AG09319 (cell line): Measurements from ENCODE around the gene BBS9.

ENCODE experiments used
- DNase-seq: peaks from one replicate; pipeline ENCODE4 v3.0.0-alpha.2; 2010; ENCODE audit warnings: low read depth; ENCODE audit errors: extremely low read depth
- TF ChIP-seq, protein P1 (sequence below): IDR thresholded peaks from 2 replicates; pipeline ENCODE4 v1.5.1; 2011; ENCODE audit warnings: low read depth, mild to moderate bottlenecking, inconsistent platforms, low read length, moderate library complexity

BBS9 gene

DNA sequence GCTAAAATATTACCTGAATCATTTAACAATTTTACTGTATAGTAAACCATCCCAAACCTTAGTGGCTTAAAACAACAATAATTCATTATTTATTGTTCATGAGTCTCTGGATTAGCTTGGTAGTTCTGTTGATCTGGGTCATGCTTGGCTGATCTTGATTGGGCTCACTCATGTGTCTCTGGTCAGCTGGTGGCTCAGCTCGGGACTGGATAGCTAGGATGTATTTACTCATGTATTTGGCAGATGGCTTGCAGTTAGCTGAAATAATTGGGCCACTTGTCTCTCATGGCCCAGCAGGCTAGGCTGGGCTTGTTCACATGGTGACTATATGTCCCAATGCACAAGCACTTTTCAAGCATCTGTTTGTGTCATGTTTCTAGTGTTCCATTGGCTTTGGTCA lies 262.8 kb downstream of the BBS9 start:
- TF ChIP-seq, protein P1, sequence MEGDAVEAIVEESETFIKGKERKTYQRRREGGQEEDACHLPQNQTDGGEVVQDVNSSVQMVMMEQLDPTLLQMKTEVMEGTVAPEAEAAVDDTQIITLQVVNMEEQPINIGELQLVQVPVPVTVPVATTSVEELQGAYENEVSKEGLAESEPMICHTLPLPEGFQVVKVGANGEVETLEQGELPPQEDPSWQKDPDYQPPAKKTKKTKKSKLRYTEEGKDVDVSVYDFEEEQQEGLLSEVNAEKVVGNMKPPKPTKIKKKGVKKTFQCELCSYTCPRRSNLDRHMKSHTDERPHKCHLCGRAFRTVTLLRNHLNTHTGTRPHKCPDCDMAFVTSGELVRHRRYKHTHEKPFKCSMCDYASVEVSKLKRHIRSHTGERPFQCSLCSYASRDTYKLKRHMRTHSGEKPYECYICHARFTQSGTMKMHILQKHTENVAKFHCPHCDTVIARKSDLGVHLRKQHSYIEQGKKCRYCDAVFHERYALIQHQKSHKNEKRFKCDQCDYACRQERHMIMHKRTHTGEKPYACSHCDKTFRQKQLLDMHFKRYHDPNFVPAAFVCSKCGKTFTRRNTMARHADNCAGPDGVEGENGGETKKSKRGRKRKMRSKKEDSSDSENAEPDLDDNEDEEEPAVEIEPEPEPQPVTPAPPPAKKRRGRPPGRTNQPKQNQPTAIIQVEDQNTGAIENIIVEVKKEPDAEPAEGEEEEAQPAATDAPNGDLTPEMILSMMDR: no peak
- no peak for DNase-seq

DNA sequence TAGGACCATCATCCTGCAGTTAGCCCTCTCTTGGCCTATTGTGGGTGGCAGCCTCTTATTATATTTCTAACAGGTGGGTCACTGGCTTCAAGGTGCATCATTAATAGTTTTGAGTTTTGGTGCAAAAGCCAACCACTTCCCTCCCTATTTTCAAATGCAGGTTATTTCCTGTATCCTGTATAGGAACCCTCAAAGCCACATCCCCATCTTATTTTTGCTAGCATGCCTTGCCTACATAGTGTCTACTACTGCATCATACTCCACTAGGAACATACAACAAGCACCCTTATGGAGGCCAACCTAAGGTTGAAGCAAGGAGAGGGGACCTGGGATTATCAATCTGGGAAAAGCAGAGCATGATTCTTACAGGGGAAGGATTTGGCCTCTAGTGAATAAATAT lies 264.4 kb downstream of the BBS9 start:
- TF ChIP-seq, protein P1: no peak
- no peak for DNase-seq

DNA sequence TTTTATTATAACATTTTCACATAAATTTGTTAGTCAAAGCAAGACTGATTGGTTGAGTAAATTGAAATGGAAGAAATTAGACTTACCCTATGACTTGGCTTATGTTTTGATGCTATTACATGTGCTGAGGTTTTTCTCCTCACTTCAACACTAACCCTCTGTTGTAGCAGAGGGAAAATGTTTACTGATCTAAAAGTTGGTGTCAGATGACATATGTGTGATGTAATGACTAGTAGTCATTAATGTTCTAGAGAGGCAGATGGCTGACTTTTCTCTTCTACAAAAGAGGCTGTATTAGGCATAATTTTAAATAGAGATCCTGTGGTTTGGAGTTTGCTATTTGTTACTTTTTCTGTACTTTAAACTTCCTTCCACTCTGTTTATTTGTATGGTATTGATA lies 266.0 kb downstream of the BBS9 start:
- TF ChIP-seq, protein P1: no peak
- DNase-seq: no peak

DNA sequence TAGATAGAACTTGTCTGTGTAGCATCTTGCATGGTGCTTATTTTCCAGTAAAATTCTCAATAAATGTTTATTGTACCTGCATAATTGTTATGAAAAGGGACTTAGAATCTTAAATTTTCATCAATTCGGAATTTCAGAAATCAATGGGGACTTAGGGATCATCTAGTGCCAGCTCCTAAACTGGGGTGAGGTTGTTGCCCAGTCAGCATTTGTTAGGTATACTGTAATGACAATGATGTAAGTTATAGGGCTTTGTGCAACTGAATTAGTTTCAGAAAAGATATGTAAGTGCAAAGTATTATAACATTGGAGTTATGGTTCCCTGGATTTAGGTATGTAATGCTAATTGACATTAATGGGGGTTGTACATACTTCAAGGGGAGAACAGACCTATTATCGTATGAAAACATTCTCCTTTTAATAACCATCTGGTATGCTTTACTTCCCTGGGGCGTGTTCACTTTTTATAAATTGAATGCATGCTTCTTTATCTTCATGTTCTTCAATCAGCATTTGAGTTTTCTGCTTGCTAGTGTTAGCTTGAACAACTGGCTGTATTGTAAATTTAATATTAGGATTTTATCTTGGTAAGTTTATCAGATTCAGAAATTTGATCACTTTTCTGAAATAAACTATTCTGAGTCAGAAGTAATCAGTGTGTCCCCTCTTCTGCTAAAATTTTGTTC lies 270.3 kb downstream of the BBS9 start:
- no peak for DNase-seq
- TF ChIP-seq, protein P1: no peak

DNA sequence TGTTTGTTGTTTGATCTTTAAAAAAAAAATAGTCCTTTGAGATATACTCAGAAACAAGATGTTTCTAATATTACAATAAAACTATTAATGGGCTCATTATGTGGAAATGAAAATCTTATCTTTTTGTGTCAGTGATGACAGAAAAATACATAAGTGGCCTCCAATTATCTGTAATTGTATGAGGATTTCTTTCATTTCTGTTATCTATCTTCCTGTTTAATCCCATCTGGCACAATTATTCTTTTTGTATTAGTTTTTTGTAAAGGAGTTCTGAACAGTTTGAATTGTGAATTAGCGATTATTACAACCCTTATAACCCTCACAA lies 270.8 kb downstream of the BBS9 start:
- TF ChIP-seq, protein P1: no peak
- DNase-seq: no peak

DNA sequence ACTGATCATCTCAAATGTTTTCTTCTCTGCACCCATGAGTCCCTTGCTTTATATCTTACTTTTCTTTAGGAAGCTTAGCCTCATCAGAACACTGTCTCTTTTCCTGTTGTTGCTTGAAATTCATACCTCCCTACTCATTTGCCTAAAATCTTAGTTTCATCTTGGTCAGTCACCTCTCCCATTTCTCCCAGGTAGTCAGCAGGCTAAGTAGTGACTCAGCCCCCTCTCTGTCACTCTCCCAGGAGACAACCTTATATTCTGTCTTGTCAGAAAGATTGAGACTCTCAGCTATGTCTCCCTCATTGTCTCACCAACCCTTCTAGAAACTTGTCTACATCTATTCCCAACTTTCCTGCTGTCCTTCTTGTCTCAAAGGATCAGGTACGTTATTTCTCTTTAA lies 280.9 kb downstream of the BBS9 start:
- TF ChIP-seq, protein P1: no peak
- no peak for DNase-seq

DNA sequence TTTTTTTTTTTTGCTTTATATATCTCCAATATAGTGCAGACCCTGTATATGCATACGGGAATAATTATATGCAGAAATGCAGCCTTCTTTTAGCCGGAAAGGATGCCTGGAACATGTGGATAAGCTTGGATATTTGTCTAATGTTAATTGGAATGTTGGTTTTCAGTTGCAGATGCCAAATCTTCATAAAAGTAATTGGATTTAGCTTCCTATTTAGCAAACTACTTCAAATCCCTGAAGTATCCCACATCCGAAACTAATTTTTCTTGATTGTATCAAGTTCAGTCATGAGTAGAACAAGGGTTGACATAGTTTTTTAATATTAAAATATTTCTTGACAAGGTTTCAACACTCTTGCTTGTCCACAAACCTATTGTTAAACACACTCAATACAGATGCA lies 281.7 kb downstream of the BBS9 start:
- TF ChIP-seq, protein P1: no peak
- DNase-seq: no peak
